Measurements from ENCODE around the gene TPO.

The TPO gene

GRCh38 chr2:1588051-1588977, 175.1 kb downstream of the TPO start:
- no peak for DNase-seq

GRCh38 chr2:1588978-1589621, 175.8 kb downstream of the TPO start:
- no peak for DNase-seq

GRCh38 chr2:1590596-1591460, 177.6 kb downstream of the TPO start:
- no peak for DNase-seq

- no peak for DNase-seq
Observed at GRCh38 chr2:1591461-1591770, 178.2 kb downstream of the TPO start.

All from hematopoietic multipotent progenitor cell treated with erythropoietin and hydrocortisone succinate and interleukin-3 and kit ligand, for 8 days (in vitro differentiated cells).